Smooth muscle cell (in vitro differentiated cells): ENCODE data around the gene TNFRSF6B. TPM values are rescaled to one million over a fixed set of nuclear protein-coding genes. Genes with fewer than 3 reads are reported as not detected.

Experiments
- DNase-seq: peaks from one replicate; lab custom pipeline; 2025; ENCODE audit not compliant: unreplicated experiment; lab: John Stamatoyannopoulos, UW
- H2AFZ ChIP-seq: fragments of 200-600 bp; sonication (generic); 2 replicates; pipeline ENCODE4 v1.6.0; 2016; ENCODE audit warnings: antibody characterized with exemption, low read depth, mild to moderate bottlenecking
- H3F3A ChIP-seq: fragments of 200-600 bp; sonication (generic); 2 replicates; pipeline ENCODE4 v1.6.0; 2017; ENCODE audit warnings: antibody characterized with exemption, low read depth
- H3K27ac ChIP-seq: fragments of 200-600 bp; sonication (generic); 2 replicates; pipeline ENCODE4 v1.5.1; 2016; ENCODE audit warnings: low read depth, mild to moderate bottlenecking
- H3K27me3 ChIP-seq: fragments of 200-600 bp; sonication (generic); 2 replicates; pipeline ENCODE4 v1.6.1; 2016; ENCODE audit warnings: low read depth, mild to moderate bottlenecking
- H3K36me3 ChIP-seq: fragments of 200-600 bp; sonication (generic); 2 replicates; pipeline ENCODE4 v1.5.1; 2016; ENCODE audit warnings: low read depth
- H3K4me1 ChIP-seq: fragments of 200-600 bp; sonication (generic); 2 replicates; pipeline ENCODE4 v1.5.1; 2016; ENCODE audit warnings: low read depth
- H3K4me2 ChIP-seq: fragments of 200-600 bp; sonication (generic); 2 replicates; pipeline ENCODE4 v1.6.0; 2016; ENCODE audit warnings: mild to moderate bottlenecking
- H3K4me3 ChIP-seq: fragments of 200-600 bp; sonication (generic); 2 replicates; pipeline ENCODE4 v1.5.1; 2016; ENCODE audit warnings: mild to moderate bottlenecking
- H3K79me2 ChIP-seq: fragments of 200-600 bp; sonication (generic); 2 replicates; pipeline ENCODE4 v1.6.0; 2016; ENCODE audit warnings: low read depth, mild to moderate bottlenecking
- H3K9ac ChIP-seq: fragments of 200-600 bp; sonication (generic); 2 replicates; pipeline ENCODE4 v1.6.0; 2016; ENCODE audit warnings: low read depth
- H3K9me3 ChIP-seq: fragments of 200-600 bp; sonication (generic); replicated peaks from 2 replicates; pipeline ENCODE4 v1.5.1; 2016; ENCODE audit warnings: low read depth
- H4K20me1 ChIP-seq: fragments of 200-600 bp; sonication (generic); 2 replicates; pipeline ENCODE4 v1.6.0; 2016; ENCODE audit warnings: low read depth
- CTCF ChIP-seq: fragments of 200-600 bp; sonication (generic); IDR thresholded peaks from 2 replicates; pipeline ENCODE4 v1.5.1; 2017; ENCODE audit warnings: borderline replicate concordance, mild to moderate bottlenecking, antibody characterized with exemption; ENCODE audit not compliant: insufficient read depth, poor library complexity, severe bottlenecking
- WGBS: methylation state at CpG from one replicate; pipeline ENCODE4 v1.1.7; 2016; ENCODE audit warnings: low lambda C conversion rate; 5-methylcytosine and 5-hydroxymethylcytosine counted together
- polyA plus RNA-seq: library from polyadenylated mRNA; unstranded; fragments of >200 nt; fragmentation: Nextera tagmentation; extraction: Ambion mirVana; gene quantifications from 2 replicates; pipeline ENCODE4 v1.2.1, GENCODE V29; 2016
- total RNA-seq: library from RNA; depleted of rRNA; stranded (reverse); fragments of >200 nt; gene quantifications from 2 replicates; pipeline ENCODE4 v1.2.3, GENCODE V29; 2014

TNFRSF6B gene
- total and polyA plus RNA-seq, 2 experiments from 2014 or later = 13.1 to 17.1 TPM

- WGBS = 93% methylated on average over 30 of the region's 33 CpGs
- Histone ChIP-seq H3K4me3 (no peak overlapping the region), H3K36me3 (no peaks in the 10 kb centered on the region), H3K9ac (no peak overlapping the region), H2AFZ (no peak overlapping the region), H4K20me1 (no peaks in the 10 kb centered on the region), H3F3A (no peaks in the 10 kb centered on the region), H3K4me2 (no peak overlapping the region), H3K79me2 (no peaks in the 10 kb centered on the region), H3K27ac (no peak overlapping the region), H3K27me3 (no peaks in the 10 kb centered on the region), H3K9me3 (no peaks in the 10 kb centered on the region), H3K4me1 (peaks cover 4% of the 10 kb centered on the region)
- TF ChIP-seq CTCF = no peak
- no peak for DNase-seq
Measured at GRCh38 chr20:63661959-63662812, 34.3 kb upstream of the TNFRSF6B start.

GRCh38 chr20:63662813-63663189 lies 33.7 kb upstream of the TNFRSF6B start:
- Histone ChIP-seq H4K20me1 (no peaks in the 10 kb centered on the region), H3K9me3 (no peaks in the 10 kb centered on the region), H2AFZ (no peak overlapping the region), H3K4me3 (no peak overlapping the region), H3K4me2 (no peak overlapping the region), H3K79me2 (no peaks in the 10 kb centered on the region), H3K9ac (no peak overlapping the region), H3K4me1 (peaks cover under 1% of the 10 kb centered on the region), H3K36me3 (no peaks in the 10 kb centered on the region), H3F3A (no peaks in the 10 kb centered on the region), H3K27ac (no peak overlapping the region), H3K27me3 (no peaks in the 10 kb centered on the region)
- no peak for DNase-seq
- TF ChIP-seq CTCF = no peak
- WGBS = 98% methylated on average over 9 of the region's 9 CpGs

- Histone ChIP-seq H3K27me3 (no peaks in the 10 kb centered on the region), H3K4me2 (no peak overlapping the region), H2AFZ (no peak overlapping the region), H3K36me3 (no peaks in the 10 kb centered on the region), H3K4me1 (no peaks in the 10 kb centered on the region), H3K27ac (no peak overlapping the region), H3K4me3 (no peak overlapping the region), H3F3A (no peaks in the 10 kb centered on the region), H3K9ac (no peak overlapping the region), H4K20me1 (no peaks in the 10 kb centered on the region), H3K79me2 (no peaks in the 10 kb centered on the region), H3K9me3 (no peaks in the 10 kb centered on the region)
- no peak for DNase-seq
- no peak for TF ChIP-seq CTCF
- 97% methylated on average over 26 of the region's 26 CpGs for whole genome bisulfite sequencing
Measured at GRCh38 chr20:63663332-63664066, 33.0 kb upstream of the TNFRSF6B start.
